ENCODE measurements around the gene GJA1.
"Not testable (repeated sequence)": the region's sequence is repeated elsewhere in the genome, so short reads cannot be mapped to it uniquely, and the experiment has no call there.

The GJA1 gene

DNA sequence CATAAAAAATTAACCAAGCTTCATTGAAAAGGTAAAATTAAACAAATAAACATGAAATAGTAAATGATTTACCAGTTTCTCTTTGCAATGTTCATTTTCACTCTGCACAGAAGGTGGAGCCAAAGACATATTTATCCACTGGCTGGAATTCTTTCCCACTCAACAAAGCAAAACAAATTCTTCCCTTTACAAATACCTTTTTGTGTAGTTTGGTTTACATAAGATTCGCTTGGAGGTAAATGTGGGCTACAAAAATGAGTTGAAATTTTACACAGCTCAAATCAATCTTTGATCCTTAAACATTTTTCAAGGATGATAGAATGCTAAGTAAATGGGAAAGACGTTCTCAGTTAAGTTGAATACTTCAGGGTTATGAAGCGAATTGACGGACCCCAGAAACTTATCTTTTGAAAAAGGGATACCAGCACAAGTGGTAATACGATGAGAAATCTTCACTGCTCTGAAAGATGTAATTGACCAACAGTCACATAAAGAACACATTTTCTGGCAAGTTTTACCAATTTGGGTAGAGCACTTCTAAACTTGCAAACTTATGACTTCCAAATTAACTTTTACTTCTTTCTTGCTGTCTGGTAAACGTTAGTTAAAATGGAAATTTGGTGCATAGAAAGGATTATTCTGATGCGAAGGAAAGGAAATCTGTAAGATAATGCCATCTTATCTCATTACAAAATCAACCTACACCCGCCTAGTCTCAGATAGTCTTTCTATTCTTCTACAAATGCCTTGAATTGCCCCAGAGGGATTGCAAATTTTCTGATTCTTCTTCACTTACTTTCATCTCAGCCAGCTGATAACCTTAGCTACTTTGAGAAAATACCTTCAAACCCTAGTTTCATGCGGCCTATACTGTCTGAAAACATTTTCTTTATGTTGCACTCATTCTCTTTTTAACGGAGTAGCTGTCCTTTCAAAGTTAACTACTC lies 4.7 kb upstream of the GJA1 start:
- TF ChIP-seq, protein P1, sequence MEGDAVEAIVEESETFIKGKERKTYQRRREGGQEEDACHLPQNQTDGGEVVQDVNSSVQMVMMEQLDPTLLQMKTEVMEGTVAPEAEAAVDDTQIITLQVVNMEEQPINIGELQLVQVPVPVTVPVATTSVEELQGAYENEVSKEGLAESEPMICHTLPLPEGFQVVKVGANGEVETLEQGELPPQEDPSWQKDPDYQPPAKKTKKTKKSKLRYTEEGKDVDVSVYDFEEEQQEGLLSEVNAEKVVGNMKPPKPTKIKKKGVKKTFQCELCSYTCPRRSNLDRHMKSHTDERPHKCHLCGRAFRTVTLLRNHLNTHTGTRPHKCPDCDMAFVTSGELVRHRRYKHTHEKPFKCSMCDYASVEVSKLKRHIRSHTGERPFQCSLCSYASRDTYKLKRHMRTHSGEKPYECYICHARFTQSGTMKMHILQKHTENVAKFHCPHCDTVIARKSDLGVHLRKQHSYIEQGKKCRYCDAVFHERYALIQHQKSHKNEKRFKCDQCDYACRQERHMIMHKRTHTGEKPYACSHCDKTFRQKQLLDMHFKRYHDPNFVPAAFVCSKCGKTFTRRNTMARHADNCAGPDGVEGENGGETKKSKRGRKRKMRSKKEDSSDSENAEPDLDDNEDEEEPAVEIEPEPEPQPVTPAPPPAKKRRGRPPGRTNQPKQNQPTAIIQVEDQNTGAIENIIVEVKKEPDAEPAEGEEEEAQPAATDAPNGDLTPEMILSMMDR (IDR thresholded peaks at IDR 0.05; ENCODE audit: extremely low read depth, missing control alignments): peak; percentile 14
- no peak for DNase-seq (ENCODE audit: low spot score)

DNA sequence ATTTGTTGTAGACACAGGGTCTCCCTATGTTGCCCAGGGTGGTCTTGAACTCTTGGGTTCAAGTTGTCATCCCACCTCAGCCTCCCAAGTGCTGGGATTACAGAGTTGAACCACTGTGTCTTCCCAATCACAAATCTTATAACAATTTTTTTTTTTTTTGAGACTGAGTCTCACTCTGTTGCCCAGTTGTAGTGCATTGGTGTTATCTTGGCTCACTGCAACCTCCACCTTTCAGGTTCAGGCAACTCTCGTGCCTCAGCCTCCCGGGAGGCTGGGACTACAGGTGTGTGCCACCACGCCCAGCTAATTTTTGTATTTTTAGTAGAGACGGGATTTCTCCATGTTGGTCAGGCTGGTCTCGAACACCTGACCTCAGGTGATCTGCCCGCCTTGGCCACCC lies 3.7 kb upstream of the GJA1 start:
- not testable (repeated sequence) for DNase-seq (ENCODE audit: low spot score)

DNA sequence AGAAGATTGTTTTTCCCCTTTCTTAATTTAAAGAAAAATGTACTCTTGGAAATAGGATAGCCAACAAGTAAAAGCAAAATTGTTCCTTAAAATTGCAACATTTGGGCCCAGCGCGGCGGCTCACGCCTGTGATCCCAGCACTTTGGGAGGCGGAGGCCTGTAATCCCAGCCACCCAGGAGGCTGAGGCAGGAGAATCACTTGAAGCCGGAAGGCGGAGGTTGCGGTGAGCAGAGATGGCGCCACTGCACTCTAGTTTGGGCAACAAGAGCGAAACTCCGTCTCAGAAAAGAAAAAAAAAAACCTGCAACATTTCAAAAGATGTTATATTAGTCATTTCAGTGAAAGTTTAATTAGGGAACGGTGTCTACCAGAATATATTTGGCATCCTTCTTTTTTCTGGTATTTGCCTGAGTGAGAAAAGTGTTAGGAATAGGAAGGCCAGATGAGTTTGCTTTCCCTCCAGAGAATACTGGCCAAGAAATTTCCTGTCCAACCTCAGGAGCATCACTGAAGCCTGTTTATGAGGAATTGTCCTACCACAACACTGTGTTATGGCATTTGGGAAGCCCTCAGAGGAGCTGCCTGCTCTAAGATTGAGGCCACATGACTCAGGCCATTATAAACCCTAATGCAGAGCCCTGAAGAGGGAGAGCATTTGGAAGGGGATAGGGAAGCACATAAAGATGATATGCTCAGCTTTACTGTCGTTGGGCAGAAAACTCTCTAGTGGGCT lies 1.2 kb upstream of the GJA1 start:
- DNase-seq (ENCODE audit: low spot score): no peak
- TF ChIP-seq, protein P1 (IDR thresholded peaks at IDR 0.05; ENCODE audit: extremely low read depth, missing control alignments): no peak

DNA sequence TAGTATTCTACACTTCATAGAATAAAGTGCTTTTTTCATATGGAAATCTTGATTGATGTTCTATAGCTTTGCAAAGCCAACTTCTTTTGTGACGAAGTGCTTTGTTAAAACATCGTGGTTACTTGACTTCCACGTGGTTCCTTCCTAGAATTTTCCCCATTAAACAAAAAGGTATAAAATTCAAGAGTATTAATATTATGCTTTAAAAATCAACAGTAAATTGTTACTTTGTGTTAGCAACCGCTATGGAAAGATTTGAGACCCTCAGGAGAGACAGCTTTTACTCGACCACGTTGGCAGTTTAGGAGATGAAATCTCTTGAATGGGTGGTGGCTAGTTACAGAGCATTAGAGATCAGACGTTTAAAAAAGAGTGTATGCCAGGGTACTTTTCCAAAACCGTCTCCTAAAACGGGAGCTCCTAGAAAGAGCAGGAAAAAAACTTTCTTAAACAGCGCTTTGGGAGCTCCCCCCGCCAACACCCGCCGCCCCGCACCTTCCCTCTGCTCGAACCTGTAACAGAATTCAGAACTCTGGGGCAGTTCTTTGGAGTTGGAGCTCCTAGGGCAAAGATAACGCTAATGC lies 920 bp downstream of the GJA1 start:
- DNase-seq (ENCODE audit: low spot score): no peak
- TF ChIP-seq, protein P1 (IDR thresholded peaks at IDR 0.05; ENCODE audit: extremely low read depth, missing control alignments): no peak

DNA sequence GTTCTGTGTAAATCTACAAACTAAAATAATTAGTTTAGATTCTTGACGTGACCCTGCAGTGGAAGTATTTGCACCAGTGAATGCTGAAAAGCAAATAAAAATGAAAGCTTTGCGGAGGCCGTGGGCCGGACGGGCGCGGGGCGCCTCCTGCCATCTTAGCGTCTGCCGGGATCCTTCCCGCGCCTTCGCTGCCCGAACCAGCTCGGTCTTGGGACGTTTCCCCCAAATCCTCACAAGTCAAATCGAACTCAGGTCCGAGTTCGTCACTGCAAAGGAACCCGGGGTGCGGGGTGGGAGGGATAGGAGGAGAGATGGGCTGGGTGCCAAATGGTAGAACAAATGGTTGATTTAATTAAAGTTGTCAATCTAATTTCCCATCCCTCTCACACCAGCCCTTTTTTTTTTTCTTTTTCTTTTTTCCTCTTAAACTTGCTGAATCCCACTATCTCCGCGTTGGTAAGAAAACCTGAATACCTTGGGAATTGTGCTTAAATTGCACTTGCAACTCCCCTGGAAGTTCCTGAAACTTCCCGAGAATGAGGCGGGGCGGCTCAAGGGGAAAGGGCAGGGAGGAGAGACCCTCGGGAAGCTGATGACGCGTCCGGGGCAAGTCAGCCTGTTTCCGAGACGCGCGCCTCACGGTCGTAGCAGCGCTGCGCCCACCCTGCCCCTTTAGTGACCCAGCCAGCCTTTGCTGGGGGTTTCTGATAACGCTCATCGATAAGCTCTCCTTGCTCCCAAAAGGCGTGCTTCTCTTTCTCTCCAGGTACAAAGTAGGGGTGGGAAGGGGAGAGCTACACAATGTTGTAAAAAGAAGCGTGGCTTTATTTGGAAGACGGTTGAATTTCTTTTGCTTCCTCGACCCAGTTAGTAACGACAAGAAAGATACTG lies 1.8 kb downstream of the GJA1 start:
- no peak for DNase-seq (ENCODE audit: low spot score)
- TF ChIP-seq, protein P1 (IDR thresholded peaks at IDR 0.05; ENCODE audit: extremely low read depth, missing control alignments): no peak

DNA sequence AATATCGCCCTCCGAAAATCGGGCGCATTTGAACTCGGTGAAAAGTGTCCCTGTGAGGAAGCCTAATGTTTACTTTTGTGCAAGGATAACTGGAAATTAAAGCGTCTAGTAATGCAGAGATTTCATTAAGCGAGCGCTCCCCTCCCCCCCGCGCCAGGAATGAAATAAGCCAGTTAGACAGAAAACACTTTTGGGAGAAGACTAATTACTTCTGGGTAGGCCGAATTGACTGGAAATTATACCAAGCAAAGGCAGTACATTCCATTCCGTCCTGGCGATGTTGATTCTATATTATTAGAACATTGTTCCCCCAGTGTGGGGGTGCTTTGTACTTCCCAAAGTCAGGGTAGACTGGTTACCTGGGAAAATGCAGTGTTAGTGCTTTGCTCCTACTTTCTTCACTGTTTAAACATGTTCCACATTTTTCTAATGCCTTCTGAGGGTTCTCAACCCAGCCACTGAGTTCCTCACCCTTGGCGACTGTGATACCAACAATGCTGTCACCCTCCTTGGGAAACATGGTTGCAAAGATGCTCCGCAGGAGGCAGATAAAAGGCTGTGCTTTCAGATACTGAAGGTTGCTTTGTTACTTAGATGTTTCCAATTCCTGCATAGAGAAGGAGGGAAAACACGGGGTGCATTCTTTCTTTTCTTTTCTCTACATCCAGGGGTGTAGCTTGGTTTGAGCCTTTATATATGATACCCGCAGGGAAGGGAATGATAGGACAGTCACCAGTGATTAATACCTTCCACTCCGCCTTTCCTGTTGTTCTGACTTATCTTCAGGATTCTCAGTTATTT lies 2.6 kb downstream of the GJA1 start:
- DNase-seq (ENCODE audit: low spot score): no peak
- TF ChIP-seq, protein P1 (IDR thresholded peaks at IDR 0.05; ENCODE audit: extremely low read depth, missing control alignments): no peak

Data from GM20000 (cell line).